OCI-LY7 (cell line): ENCODE data around the gene ELOVL1.

Experiments
- CTCF ChIP-seq: fragments of 200-600 bp; sonication (generic); conservative IDR thresholded peaks from 2 replicates; pipeline ENCODE4 v1.5.1; 2014; ENCODE audit warnings: mild to moderate bottlenecking, antibody characterized with exemption, low read length, moderate library complexity, mixed read lengths
- EZH2phosphoT487 ChIP-seq: fragments of 200-600 bp; sonication (generic); IDR thresholded peaks from 2 replicates; pipeline ENCODE4 v1.6.1; 2018; ENCODE audit warnings: low read depth, borderline replicate concordance, mild to moderate bottlenecking, mixed run types, antibody characterized with exemption, low read length, moderate library complexity, mixed read lengths

GRCh38 chr1:43382027-43382779 lies 14.4 kb upstream of the ELOVL1 start:
- TF ChIP-seq CTCF (no peak), EZH2phosphoT487 (no peak)
